ENCODE data around the gene RASSF3.

DNA sequence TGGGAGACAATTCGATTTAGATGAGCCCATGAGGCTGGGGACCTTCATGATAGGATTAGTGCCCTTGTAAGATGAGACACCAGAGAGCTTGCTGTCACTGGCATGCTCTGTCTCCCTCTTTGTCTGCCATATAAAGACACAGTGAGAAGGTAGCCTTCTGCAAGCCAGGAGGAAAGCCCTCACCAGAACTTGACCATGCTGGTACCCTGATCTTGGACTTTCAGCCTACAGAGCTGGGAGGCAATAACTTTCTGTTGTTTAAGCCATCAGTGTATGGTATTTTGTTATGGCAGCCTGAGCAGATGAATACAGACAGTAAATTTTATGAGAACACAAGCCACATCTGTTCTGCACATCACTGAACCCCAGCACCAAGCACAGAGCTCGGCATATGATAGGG is 38.1 kb upstream of the RASSF3 start:
- TF ChIP-seq, protein P1, sequence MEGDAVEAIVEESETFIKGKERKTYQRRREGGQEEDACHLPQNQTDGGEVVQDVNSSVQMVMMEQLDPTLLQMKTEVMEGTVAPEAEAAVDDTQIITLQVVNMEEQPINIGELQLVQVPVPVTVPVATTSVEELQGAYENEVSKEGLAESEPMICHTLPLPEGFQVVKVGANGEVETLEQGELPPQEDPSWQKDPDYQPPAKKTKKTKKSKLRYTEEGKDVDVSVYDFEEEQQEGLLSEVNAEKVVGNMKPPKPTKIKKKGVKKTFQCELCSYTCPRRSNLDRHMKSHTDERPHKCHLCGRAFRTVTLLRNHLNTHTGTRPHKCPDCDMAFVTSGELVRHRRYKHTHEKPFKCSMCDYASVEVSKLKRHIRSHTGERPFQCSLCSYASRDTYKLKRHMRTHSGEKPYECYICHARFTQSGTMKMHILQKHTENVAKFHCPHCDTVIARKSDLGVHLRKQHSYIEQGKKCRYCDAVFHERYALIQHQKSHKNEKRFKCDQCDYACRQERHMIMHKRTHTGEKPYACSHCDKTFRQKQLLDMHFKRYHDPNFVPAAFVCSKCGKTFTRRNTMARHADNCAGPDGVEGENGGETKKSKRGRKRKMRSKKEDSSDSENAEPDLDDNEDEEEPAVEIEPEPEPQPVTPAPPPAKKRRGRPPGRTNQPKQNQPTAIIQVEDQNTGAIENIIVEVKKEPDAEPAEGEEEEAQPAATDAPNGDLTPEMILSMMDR (IDR thresholded peaks at IDR 0.05) = no peak
- TF ChIP-seq POLR2A (IDR thresholded peaks at IDR 0.05) (no peak), EP300 (IDR thresholded peaks at IDR 0.05) (no peak)
